ENCODE results near the gene TRMT1.

The TRMT1 gene

DNA sequence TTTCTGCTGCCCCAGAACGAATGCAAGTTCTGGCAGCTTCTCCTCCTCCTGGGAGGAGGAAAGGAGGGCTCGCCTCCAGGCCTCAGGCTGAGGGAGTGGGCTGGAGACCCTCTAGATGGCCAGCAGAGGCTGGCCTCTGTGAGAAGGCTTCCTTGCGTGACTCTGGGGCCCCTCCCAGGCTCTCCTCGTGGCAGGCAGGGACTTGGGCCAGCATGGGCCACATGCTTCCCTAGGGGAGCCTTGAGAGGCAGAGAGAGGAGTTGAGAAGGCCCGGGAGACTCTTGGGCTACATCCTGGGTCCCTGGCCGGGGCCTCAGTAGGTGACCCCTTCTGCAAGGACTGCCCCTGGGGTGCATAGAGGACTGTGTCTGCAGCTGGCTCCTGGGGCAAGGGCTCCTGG is 39.8 kb downstream of the TRMT1 start:
- TF ChIP-seq, protein P1, sequence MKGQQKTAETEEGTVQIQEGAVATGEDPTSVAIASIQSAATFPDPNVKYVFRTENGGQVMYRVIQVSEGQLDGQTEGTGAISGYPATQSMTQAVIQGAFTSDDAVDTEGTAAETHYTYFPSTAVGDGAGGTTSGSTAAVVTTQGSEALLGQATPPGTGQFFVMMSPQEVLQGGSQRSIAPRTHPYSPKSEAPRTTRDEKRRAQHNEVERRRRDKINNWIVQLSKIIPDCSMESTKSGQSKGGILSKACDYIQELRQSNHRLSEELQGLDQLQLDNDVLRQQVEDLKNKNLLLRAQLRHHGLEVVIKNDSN (IDR thresholded peaks at IDR 0.05), result no peak
- TF ChIP-seq TEAD4 (IDR thresholded peaks at IDR 0.05) (no peak), CREB1 (IDR thresholded peaks at IDR 0.05; ENCODE audit: low read depth) (no peak), NFIC (IDR thresholded peaks at IDR 0.05) (no peak), TCF12 (IDR thresholded peaks at IDR 0.05; ENCODE audit: low read depth) (no peak), ZBTB7A (IDR thresholded peaks at IDR 0.05; ENCODE audit: low read depth) (no peak), EP300 (IDR thresholded peaks at IDR 0.05; ENCODE audit: borderline replicate concordance) (no peak), TAF1 (IDR thresholded peaks at IDR 0.05; ENCODE audit: low read depth) (no peak), EGR1 (IDR thresholded peaks at IDR 0.05) (no peak), RAD21 (IDR thresholded peaks at IDR 0.05; ENCODE audit: low read depth) (no peak), CEBPB (IDR thresholded peaks at IDR 0.05) (no peak)
- TF ChIP-seq, protein P2, sequence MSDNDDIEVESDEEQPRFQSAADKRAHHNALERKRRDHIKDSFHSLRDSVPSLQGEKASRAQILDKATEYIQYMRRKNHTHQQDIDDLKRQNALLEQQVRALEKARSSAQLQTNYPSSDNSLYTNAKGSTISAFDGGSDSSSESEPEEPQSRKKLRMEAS (IDR thresholded peaks at IDR 0.05), result no peak

DNA sequence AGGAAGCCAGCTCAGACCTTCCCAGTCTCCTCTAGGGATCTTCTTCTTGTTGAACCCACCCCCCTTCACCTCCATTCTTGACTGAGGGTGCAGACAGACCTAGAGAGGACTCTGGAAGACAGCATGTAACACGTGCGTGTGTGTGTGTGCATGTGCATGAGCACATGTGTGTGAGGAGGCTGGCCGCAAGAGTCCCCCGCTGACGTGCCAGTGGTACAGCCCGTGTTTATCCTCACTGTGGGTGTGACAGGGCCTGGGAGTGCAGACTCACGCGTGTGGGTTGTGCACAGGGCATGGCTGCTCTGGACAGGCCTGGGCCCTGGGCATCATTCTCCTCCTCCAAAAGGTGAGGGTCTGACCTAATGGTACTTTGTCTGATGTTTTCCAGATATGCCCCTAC is 40.2 kb downstream of the TRMT1 start:
- TF ChIP-seq EP300 (IDR thresholded peaks at IDR 0.05; ENCODE audit: borderline replicate concordance) (no peak), EGR1 (IDR thresholded peaks at IDR 0.05) (no peak), TEAD4 (IDR thresholded peaks at IDR 0.05) (no peak), TCF12 (IDR thresholded peaks at IDR 0.05; ENCODE audit: low read depth) (no peak), ZBTB7A (IDR thresholded peaks at IDR 0.05; ENCODE audit: low read depth) (no peak), NFIC (IDR thresholded peaks at IDR 0.05) (no peak), TAF1 (IDR thresholded peaks at IDR 0.05; ENCODE audit: low read depth) (no peak), FOXM1 (IDR thresholded peaks at IDR 0.05; ENCODE audit: borderline replicate concordance, low read depth) (no peak), CEBPB (IDR thresholded peaks at IDR 0.05) (no peak), CREB1 (IDR thresholded peaks at IDR 0.05; ENCODE audit: low read depth) (no peak), RAD21 (IDR thresholded peaks at IDR 0.05; ENCODE audit: low read depth) (no peak), YY1 (IDR thresholded peaks at IDR 0.05; ENCODE audit: low read depth) (no peak)
- TF ChIP-seq, protein P2 (IDR thresholded peaks at IDR 0.05), result no peak
- TF ChIP-seq, protein P1 (IDR thresholded peaks at IDR 0.05), result no peak
- TF ChIP-seq, protein P3, sequence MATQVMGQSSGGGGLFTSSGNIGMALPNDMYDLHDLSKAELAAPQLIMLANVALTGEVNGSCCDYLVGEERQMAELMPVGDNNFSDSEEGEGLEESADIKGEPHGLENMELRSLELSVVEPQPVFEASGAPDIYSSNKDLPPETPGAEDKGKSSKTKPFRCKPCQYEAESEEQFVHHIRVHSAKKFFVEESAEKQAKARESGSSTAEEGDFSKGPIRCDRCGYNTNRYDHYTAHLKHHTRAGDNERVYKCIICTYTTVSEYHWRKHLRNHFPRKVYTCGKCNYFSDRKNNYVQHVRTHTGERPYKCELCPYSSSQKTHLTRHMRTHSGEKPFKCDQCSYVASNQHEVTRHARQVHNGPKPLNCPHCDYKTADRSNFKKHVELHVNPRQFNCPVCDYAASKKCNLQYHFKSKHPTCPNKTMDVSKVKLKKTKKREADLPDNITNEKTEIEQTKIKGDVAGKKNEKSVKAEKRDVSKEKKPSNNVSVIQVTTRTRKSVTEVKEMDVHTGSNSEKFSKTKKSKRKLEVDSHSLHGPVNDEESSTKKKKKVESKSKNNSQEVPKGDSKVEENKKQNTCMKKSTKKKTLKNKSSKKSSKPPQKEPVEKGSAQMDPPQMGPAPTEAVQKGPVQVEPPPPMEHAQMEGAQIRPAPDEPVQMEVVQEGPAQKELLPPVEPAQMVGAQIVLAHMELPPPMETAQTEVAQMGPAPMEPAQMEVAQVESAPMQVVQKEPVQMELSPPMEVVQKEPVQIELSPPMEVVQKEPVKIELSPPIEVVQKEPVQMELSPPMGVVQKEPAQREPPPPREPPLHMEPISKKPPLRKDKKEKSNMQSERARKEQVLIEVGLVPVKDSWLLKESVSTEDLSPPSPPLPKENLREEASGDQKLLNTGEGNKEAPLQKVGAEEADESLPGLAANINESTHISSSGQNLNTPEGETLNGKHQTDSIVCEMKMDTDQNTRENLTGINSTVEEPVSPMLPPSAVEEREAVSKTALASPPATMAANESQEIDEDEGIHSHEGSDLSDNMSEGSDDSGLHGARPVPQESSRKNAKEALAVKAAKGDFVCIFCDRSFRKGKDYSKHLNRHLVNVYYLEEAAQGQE (IDR thresholded peaks at IDR 0.05; ENCODE audit: low read depth), result no peak

DNA sequence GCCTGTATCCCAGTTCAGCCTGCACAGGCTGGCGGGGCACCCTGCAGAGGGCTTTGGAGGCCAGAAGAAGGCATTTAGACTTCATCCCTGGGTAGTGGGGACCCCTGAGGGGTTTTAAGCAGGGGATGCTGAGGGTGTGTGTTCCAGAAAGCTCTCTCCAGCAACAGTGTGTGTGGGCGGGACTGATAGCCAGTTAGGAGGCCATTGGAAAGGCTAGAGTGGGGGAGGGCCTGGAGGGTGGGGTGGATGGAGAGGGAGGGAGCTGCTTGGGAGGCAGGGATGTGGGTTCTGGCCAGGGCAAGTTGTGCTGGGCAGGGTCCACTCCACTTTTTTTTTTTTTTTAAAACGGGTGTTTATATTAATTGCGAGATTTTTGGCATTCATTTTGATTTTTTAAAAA is 42.2 kb downstream of the TRMT1 start:
- TF ChIP-seq TCF12 (IDR thresholded peaks at IDR 0.05; ENCODE audit: low read depth) (no peak), FOXM1 (IDR thresholded peaks at IDR 0.05; ENCODE audit: borderline replicate concordance, low read depth) (no peak), CREB1 (IDR thresholded peaks at IDR 0.05; ENCODE audit: low read depth) (no peak), TAF1 (IDR thresholded peaks at IDR 0.05; ENCODE audit: low read depth) (no peak), ZBTB7A (IDR thresholded peaks at IDR 0.05; ENCODE audit: low read depth) (no peak), EP300 (IDR thresholded peaks at IDR 0.05; ENCODE audit: borderline replicate concordance) (no peak), NFIC (IDR thresholded peaks at IDR 0.05) (no peak), TEAD4 (IDR thresholded peaks at IDR 0.05) (no peak), EGR1 (IDR thresholded peaks at IDR 0.05) (no peak)
- TF ChIP-seq, protein P1 (IDR thresholded peaks at IDR 0.05), result no peak
- TF ChIP-seq, protein P2 (IDR thresholded peaks at IDR 0.05), result no peak
- TF ChIP-seq, protein P3 (IDR thresholded peaks at IDR 0.05; ENCODE audit: low read depth), result no peak

DNA sequence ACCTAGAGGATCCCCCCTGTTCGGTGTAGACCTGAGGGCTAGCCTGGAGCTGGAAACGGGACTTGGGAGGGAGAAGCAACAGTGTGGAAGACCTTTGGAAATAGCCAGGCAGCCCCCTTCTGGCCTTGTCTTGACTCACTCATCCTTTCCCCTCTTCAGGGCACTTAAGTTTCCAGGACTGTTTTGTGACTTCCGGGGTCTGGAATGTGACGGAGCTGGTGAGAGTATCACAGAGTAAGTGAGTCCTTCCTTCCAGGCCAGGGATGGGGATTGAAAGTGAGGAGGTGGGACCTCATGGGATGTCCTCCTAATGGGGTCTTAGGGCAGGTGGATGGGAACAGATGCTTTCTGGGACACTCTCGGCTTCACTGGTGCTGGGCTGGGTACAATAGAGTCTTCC is 43.3 kb downstream of the TRMT1 start:
- TF ChIP-seq TCF12 (IDR thresholded peaks at IDR 0.05; ENCODE audit: low read depth), result no peak
- no peak for TF ChIP-seq TAF1 (IDR thresholded peaks at IDR 0.05; ENCODE audit: low read depth)
- TF ChIP-seq YY1 (IDR thresholded peaks at IDR 0.05; ENCODE audit: low read depth), result no peak
- no peak for TF ChIP-seq TEAD4 (IDR thresholded peaks at IDR 0.05)
- no peak for TF ChIP-seq ZBTB7A (IDR thresholded peaks at IDR 0.05; ENCODE audit: low read depth)
- no peak for TF ChIP-seq EGR1 (IDR thresholded peaks at IDR 0.05)
- TF ChIP-seq, protein P3 (IDR thresholded peaks at IDR 0.05; ENCODE audit: low read depth), result no peak
- TF ChIP-seq CREB1 (IDR thresholded peaks at IDR 0.05; ENCODE audit: low read depth), result no peak
- TF ChIP-seq FOXM1 (IDR thresholded peaks at IDR 0.05; ENCODE audit: borderline replicate concordance, low read depth), result no peak
- TF ChIP-seq, protein P1 (IDR thresholded peaks at IDR 0.05), result no peak
- no peak for TF ChIP-seq RAD21 (IDR thresholded peaks at IDR 0.05; ENCODE audit: low read depth)
- no peak for TF ChIP-seq NFIC (IDR thresholded peaks at IDR 0.05)
- no peak for TF ChIP-seq CEBPB (IDR thresholded peaks at IDR 0.05)
- TF ChIP-seq EP300 (IDR thresholded peaks at IDR 0.05; ENCODE audit: borderline replicate concordance), result no peak
- TF ChIP-seq, protein P2 (IDR thresholded peaks at IDR 0.05), result no peak

All from Ishikawa (cell line).